ENCODE data around the gene DNAJB5.

DNA sequence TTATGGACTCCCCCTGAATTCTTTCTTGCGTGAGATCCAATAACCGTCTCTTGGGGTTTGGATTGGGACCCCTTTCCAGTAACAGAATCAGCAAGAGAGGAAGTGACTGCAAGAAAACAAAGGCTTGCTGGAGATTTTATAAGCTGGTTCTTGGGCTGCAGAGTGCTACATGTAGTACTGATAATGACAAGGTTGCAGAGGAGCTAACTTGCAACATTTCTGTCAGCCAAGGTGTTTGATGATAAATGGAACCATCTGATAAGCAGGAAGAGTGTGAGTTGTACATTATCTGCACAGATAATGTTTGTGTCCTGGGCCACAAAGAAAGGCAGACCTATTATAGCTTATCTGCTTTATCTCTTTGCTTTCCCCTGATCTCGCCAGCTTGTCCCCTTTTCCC, 37.1 kb downstream of the DNAJB5 start:
- TF ChIP-seq CTCF (IDR thresholded peaks at IDR 0.05) = no peak
- TF ChIP-seq POLR2A (IDR thresholded peaks at IDR 0.05) = no peak
- TF ChIP-seq EP300 (IDR thresholded peaks at IDR 0.05) = no peak
